Measurements from ENCODE around the gene ATAD3B.

The ATAD3B gene

GRCh38 chr1:1460540-1461130 is 10.9 kb upstream of the ATAD3B start:
- Histone ChIP-seq H3K23ac (ENCODE audit: low read length in 2 of 2) (no peak overlapping the region), H3K4me3 (ENCODE audit: insufficient read depth in 1 of 2, low read depth in 1 of 2, low read length in 2 of 2) (no peak overlapping the region), H2AFZ (ENCODE audit: low read depth, low read length) (no peak overlapping the region), H3K9me3 (ENCODE audit: control insufficient read depth, low read length) (peaks cover 4% of the 10 kb centered on the region), H3K4ac (ENCODE audit: low read depth in 1 of 2, low read length in 2 of 2) (no peak overlapping the region), H3K36me3 (ENCODE audit: control insufficient read depth in 1 of 2, insufficient read depth in 2 of 2, low read depth in 1 of 2, low read length in 2 of 2) (peaks cover 0 to 5% of the 10 kb centered on the region in 2 experiments), H2BK12ac (ENCODE audit: low read length in 2 of 2) (no peak overlapping the region), H3K4me2 (ENCODE audit: low read length, poor library complexity, severe bottlenecking) (no peak overlapping the region), H4K8ac (ENCODE audit: low read length) (no peak overlapping the region), H3K27me3 (ENCODE audit: control insufficient read depth in 1 of 2, insufficient read depth in 1 of 2, low read length in 2 of 2) (peaks cover 0 to under 1% of the 10 kb centered on the region in 2 experiments), H3K27ac (ENCODE audit: low read length, poor library complexity, severe bottlenecking) (no peak overlapping the region), H3K79me1 (replicated peaks; ENCODE audit: low read length, poor library complexity, severe bottlenecking) (no peaks in the 10 kb centered on the region), H2AK5ac (ENCODE audit: low read length, severe bottlenecking) (no peak overlapping the region), H3K18ac (ENCODE audit: low read depth in 1 of 2, low read length in 2 of 2) (no peak overlapping the region), H2BK15ac (ENCODE audit: low read depth, poor library complexity, severe bottlenecking) (no peak overlapping the region), H3K14ac (ENCODE audit: low read length in 2 of 2) (no peak overlapping the region), H3K9ac (ENCODE audit: low read length) (no peak overlapping the region), H2BK5ac (ENCODE audit: low read depth, low read length, poor library complexity, severe bottlenecking) (no peak overlapping the region), H2BK120ac (ENCODE audit: low read depth, low read length) (no peak overlapping the region), H4K91ac (ENCODE audit: low read length) (peak overlapping the region; percentile 39), H3K4me1 (ENCODE audit: control insufficient read depth, insufficient read depth, low read depth, low read length) (peaks cover 2% of the 10 kb centered on the region)
- WGBS = 89% methylated on average over 27 of the region's 27 CpGs
- no peak for DNase-seq

GRCh38 chr1:1461721-1462317 is 9.7 kb upstream of the ATAD3B start:
- no peak overlapping the region for H3K4me3 ChIP-seq (ENCODE audit: insufficient read depth in 1 of 2, low read depth in 1 of 2, low read length in 2 of 2)
- no peak overlapping the region for H2AK5ac ChIP-seq (ENCODE audit: low read length, severe bottlenecking)
- no peak overlapping the region for H2BK120ac ChIP-seq (ENCODE audit: low read depth, low read length)
- no peak overlapping the region for H3K27ac ChIP-seq (ENCODE audit: low read length, poor library complexity, severe bottlenecking)
- H2AFZ ChIP-seq (ENCODE audit: low read depth, low read length) = no peak overlapping the region
- no peak overlapping the region for H2BK15ac ChIP-seq (ENCODE audit: low read depth, poor library complexity, severe bottlenecking)
- no peaks in the 10 kb centered on the region for H3K27me3 ChIP-seq (ENCODE audit: control insufficient read depth in 1 of 2, insufficient read depth in 1 of 2, low read length in 2 of 2)
- H4K8ac ChIP-seq (ENCODE audit: low read length) = peak overlapping the region; percentile 23
- no peak overlapping the region for H3K4me2 ChIP-seq (ENCODE audit: low read length, poor library complexity, severe bottlenecking)
- peaks cover 1% of the 10 kb centered on the region for H3K4me1 ChIP-seq (ENCODE audit: control insufficient read depth, insufficient read depth, low read depth, low read length)
- H4K91ac ChIP-seq (ENCODE audit: low read length) = no peak overlapping the region
- DNase-seq = no peak
- H3K9ac ChIP-seq (ENCODE audit: low read length) = no peak overlapping the region
- H3K9me3 ChIP-seq (ENCODE audit: control insufficient read depth, low read length) = peaks cover 4% of the 10 kb centered on the region
- H3K36me3 ChIP-seq (ENCODE audit: control insufficient read depth in 1 of 2, insufficient read depth in 2 of 2, low read depth in 1 of 2, low read length in 2 of 2) = peaks cover 0 to 5% of the 10 kb centered on the region in 2 experiments
- no peak overlapping the region for H3K23ac ChIP-seq (ENCODE audit: low read length in 2 of 2)
- no peak overlapping the region for H3K14ac ChIP-seq (ENCODE audit: low read length in 2 of 2)
- H2BK5ac ChIP-seq (ENCODE audit: low read depth, low read length, poor library complexity, severe bottlenecking) = no peak overlapping the region
- H2BK12ac ChIP-seq (ENCODE audit: low read length in 2 of 2) = no peak overlapping the region
- no peaks in the 10 kb centered on the region for H3K79me1 ChIP-seq (replicated peaks; ENCODE audit: low read length, poor library complexity, severe bottlenecking)
- H3K4ac ChIP-seq (ENCODE audit: low read depth in 1 of 2, low read length in 2 of 2) = no peak overlapping the region
- 82% methylated on average over 16 of the region's 18 CpGs for WGBS
- no peak overlapping the region for H3K18ac ChIP-seq (ENCODE audit: low read depth in 1 of 2, low read length in 2 of 2)

- H3K4me3 ChIP-seq (ENCODE audit: insufficient read depth in 1 of 2, low read depth in 1 of 2, low read length in 2 of 2) = no peak overlapping the region
- no peak overlapping the region for H2BK12ac ChIP-seq (ENCODE audit: low read length in 2 of 2)
- WGBS = 71% methylated on average over 26 of the region's 26 CpGs
Observed at GRCh38 chr1:1462318-1462966, 9.1 kb upstream of the ATAD3B start.

GRCh38 chr1:1463312-1463711 is 8.3 kb upstream of the ATAD3B start:
- Histone ChIP-seq H2AFZ (ENCODE audit: low read depth, low read length) (no peak overlapping the region), H3K9ac (ENCODE audit: low read length) (no peak overlapping the region), H2BK120ac (ENCODE audit: low read depth, low read length) (no peak overlapping the region), H2BK15ac (ENCODE audit: low read depth, poor library complexity, severe bottlenecking) (no peak overlapping the region), H4K91ac (ENCODE audit: low read length) (no peak overlapping the region), H4K8ac (ENCODE audit: low read length) (no peak overlapping the region), H3K23ac (ENCODE audit: low read length in 2 of 2) (no peak overlapping the region), H2BK5ac (ENCODE audit: low read depth, low read length, poor library complexity, severe bottlenecking) (no peak overlapping the region), H3K9me3 (ENCODE audit: control insufficient read depth, low read length) (peaks cover 4% of the 10 kb centered on the region), H3K27ac (ENCODE audit: low read length, poor library complexity, severe bottlenecking) (no peak overlapping the region), H3K4me3 (ENCODE audit: insufficient read depth in 1 of 2, low read depth in 1 of 2, low read length in 2 of 2) (no peak overlapping the region), H3K79me1 (replicated peaks; ENCODE audit: low read length, poor library complexity, severe bottlenecking) (no peaks in the 10 kb centered on the region), H2AK5ac (ENCODE audit: low read length, severe bottlenecking) (no peak overlapping the region), H3K4ac (ENCODE audit: low read depth in 1 of 2, low read length in 2 of 2) (no peak overlapping the region), H3K14ac (ENCODE audit: low read length in 2 of 2) (no peak overlapping the region), H3K18ac (ENCODE audit: low read depth in 1 of 2, low read length in 2 of 2) (no peak overlapping the region), H3K4me1 (ENCODE audit: control insufficient read depth, insufficient read depth, low read depth, low read length) (no peaks in the 10 kb centered on the region), H3K4me2 (ENCODE audit: low read length, poor library complexity, severe bottlenecking) (no peak overlapping the region), H3K27me3 (ENCODE audit: control insufficient read depth in 1 of 2, insufficient read depth in 1 of 2, low read length in 2 of 2) (no peaks in the 10 kb centered on the region), H2BK12ac (ENCODE audit: low read length in 2 of 2) (no peak overlapping the region), H3K36me3 (ENCODE audit: control insufficient read depth in 1 of 2, insufficient read depth in 2 of 2, low read depth in 1 of 2, low read length in 2 of 2) (peaks cover 0 to 5% of the 10 kb centered on the region in 2 experiments)
- 87% methylated on average over 7 of the region's 7 CpGs for WGBS
- DNase-seq = no peak

More at GRCh38 chr1:1462318-1462966, 9.1 kb upstream of the ATAD3B start:
- no peak overlapping the region for H3K4ac ChIP-seq (ENCODE audit: low read depth in 1 of 2, low read length in 2 of 2)
- H4K8ac ChIP-seq (ENCODE audit: low read length) = peak overlapping the region; percentile 23
- no peak overlapping the region for H2AFZ ChIP-seq (ENCODE audit: low read depth, low read length)
- H4K91ac ChIP-seq (ENCODE audit: low read length) = peak overlapping the region; percentile 68
- no peak overlapping the region for H3K4me2 ChIP-seq (ENCODE audit: low read length, poor library complexity, severe bottlenecking)
- H3K27me3 ChIP-seq (ENCODE audit: control insufficient read depth in 1 of 2, insufficient read depth in 1 of 2, low read length in 2 of 2) = no peaks in the 10 kb centered on the region
- H2AK5ac ChIP-seq (ENCODE audit: low read length, severe bottlenecking) = no peak overlapping the region
- no peak overlapping the region for H2BK120ac ChIP-seq (ENCODE audit: low read depth, low read length)
- H3K18ac ChIP-seq (ENCODE audit: low read depth in 1 of 2, low read length in 2 of 2) = no peak overlapping the region
- peaks cover 0 to 5% of the 10 kb centered on the region in 2 experiments for H3K36me3 ChIP-seq (ENCODE audit: control insufficient read depth in 1 of 2, insufficient read depth in 2 of 2, low read depth in 1 of 2, low read length in 2 of 2)
- peaks cover 4% of the 10 kb centered on the region for H3K9me3 ChIP-seq (ENCODE audit: control insufficient read depth, low read length)
- no peaks in the 10 kb centered on the region for H3K79me1 ChIP-seq (replicated peaks; ENCODE audit: low read length, poor library complexity, severe bottlenecking)
- no peak overlapping the region for H2BK5ac ChIP-seq (ENCODE audit: low read depth, low read length, poor library complexity, severe bottlenecking)
- no peak overlapping the region for H3K23ac ChIP-seq (ENCODE audit: low read length in 2 of 2)
- H2BK15ac ChIP-seq (ENCODE audit: low read depth, poor library complexity, severe bottlenecking) = no peak overlapping the region
- no peak overlapping the region for H3K27ac ChIP-seq (ENCODE audit: low read length, poor library complexity, severe bottlenecking)
- no peak overlapping the region for H3K14ac ChIP-seq (ENCODE audit: low read length in 2 of 2)
- no peaks in the 10 kb centered on the region for H3K4me1 ChIP-seq (ENCODE audit: control insufficient read depth, insufficient read depth, low read depth, low read length)
- no peak for DNase-seq
- no peak overlapping the region for H3K9ac ChIP-seq (ENCODE audit: low read length)
